NCI-H146 treated with DMSO at 0.1 percent for 48 hours (cell line): Measurements from ENCODE around the gene COG7.
"Not testable (repeated sequence)": the region's sequence is repeated elsewhere in the genome, so short reads cannot be mapped to it uniquely, and the experiment has no call there.

Experiments
- DNase-seq: peaks from one replicate; lab custom pipeline; 2025; ENCODE audit not compliant: unreplicated experiment; lab: John Stamatoyannopoulos, UW

The COG7 gene

DNA sequence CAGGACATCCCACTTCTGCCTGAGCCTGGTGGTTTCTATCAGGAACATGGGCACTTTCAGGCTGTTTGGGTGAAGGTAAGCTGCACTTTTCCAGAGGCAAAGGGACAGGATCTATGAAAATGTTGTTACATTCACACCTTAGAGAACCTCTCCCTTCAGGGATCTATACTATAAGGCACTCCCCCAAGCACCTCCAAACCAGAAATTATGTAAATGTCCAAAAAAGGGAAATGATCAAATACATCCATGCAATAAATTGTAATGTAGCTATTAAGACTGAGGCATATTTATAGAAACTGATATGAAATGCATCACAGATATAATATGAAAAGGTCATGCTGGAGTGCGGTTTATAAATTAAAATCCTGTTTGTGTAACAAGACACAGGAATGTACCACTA lies 23.3 kb upstream of the COG7 start:
- DNase-seq: no peak

GRCh38 chr16:23469814-23470213 lies 16.8 kb upstream of the COG7 start:
- no peak for DNase-seq

GRCh38 chr16:23466162-23466885 lies 13.3 kb upstream of the COG7 start:
- DNase-seq: no peak

DNA sequence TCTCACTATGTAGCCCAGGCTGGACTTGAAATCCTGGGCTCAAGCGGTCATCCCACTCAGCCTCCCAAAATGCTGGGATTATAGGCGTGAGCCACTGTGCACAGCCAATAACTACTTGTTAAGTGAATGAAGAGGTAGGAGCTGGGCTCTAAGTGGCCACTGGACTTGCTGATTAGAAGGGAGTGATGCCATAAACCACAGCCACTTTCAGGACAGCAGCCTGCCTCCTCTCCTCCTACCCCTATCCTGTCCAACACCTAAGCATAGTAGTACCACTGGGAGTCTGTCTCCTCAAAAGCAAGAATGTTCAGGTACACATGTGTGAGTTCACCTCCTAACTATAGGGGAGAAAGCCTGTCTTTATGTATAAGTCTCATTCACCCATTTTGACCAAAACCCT lies 12.2 kb upstream of the COG7 start:
- DNase-seq: no peak

DNA sequence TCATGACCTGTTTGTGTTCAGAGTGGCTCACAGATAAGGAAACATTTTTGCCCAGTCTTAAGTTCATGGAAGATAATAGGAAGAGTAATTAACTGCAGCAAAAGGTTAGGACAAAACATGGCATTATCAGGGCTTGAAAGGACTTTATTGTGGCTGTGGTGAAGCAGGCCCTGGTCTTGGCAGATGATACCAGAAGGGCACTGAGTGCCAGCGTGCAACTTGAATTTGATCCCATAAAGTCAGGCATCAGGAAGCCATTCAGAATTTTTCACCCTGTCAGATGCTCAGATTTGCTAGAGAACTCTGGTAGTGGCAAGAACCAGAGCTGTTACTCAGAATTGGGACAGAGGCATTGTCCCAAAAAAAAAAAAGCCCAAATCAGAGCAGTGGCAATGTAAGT lies 11.2 kb upstream of the COG7 start:
- DNase-seq: no peak

DNA sequence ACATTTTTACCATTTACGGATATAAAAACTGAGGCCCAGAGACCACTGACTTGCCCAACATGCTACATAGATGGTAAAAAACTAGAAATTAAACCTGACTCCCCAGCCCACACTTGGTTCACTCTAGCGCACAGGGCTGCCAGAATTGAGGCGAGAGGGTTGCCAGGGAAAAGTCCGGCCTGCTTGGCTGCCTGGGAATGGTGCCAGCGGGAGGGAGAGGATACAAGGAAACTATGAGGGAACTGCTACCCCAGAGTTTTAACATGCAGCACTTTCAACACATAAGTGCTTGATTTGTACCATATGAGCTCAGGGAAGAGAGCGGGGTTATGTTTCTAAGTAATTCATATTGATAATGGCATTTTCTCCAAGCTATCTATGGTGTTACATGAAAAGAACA lies 10.0 kb upstream of the COG7 start:
- DNase-seq: not testable (repeated sequence)

GRCh38 chr16:23453338-23454052 lies 506 bp upstream of the COG7 start:
- DNase-seq: no peak

DNA sequence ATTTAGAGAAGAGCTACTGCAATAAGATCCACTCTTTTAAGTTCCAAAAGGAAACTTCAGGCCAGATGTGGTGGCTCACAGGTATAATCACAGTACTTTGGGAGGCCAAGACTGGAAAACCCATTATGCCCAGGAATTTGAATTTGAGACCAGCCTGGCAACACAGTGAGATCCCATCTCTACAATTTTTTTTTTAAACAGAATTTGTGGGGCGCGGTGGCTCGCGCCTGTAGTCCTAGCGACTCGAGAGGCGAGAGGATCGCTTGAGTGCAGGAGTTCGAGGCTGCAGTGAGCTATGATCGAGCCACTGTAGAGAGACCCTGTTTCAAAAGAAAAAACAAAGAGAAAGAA lies 793 bp downstream of the COG7 start:
- DNase-seq: no peak

- no peak for DNase-seq
Measured at GRCh38 chr16:23448392-23448791, 4.6 kb downstream of the COG7 start.

GRCh38 chr16:23437542-23437941 lies 15.4 kb downstream of the COG7 start:
- not testable (repeated sequence) for DNase-seq

- DNase-seq: no peak
Measured at GRCh38 chr16:23436951-23437350, 16.0 kb downstream of the COG7 start.

DNA sequence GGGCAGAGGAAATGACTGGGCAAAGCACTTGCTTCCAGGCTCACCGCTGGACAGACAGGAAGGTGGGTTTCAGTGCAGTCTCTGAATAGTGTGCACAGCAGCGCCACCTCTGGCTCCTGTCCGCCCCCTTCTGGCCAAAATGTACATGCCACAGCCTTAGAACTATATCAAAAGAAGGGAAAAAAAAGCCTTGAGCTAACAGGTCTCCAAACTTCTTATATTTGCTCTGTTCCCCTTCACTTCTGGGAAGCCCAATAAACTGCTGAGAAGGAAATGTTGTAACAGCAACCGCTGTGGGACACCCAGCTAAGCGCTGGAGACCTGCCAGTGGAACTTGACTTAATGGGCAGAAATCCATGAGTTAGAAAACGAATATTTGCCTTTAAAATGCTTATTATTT lies 17.5 kb downstream of the COG7 start:
- peak; percentile 57 for DNase-seq

- DNase-seq: peak; percentile 58
Measured at GRCh38 chr16:23434380-23434779, 18.6 kb downstream of the COG7 start.

DNA sequence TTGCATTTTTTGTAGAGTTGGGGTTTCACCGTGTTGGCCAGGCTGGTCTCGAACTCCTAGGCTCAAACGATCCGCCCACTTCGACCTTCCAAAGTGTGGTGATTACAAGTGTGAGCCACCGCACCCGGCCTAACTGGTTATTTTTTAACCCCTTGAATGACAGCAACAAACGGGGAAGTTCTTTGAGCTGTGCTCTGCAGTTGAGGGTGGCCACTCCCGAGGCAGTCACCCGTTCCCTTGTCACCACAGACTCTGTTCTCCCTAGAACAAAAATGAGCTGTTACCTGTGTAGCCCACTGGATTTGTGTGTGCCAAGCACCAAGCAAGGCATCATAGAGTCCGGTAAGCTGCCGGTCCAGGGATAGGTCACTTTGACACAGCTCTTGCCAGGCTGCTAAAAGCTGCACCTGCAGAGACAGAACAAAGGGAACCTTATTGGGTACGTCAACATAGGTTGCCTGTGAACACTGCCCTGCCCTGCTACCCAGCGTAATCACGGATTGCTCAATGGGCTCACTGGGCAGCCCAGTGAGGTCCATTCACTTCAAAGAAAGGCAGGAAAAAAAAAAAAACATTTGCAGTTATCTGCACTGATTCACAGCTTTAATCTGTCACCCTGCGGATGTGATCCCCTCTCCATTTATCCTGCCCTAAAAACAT lies 19.6 kb downstream of the COG7 start:
- DNase-seq: no peak

- no peak for DNase-seq
Measured at GRCh38 chr16:23432176-23433128, 20.5 kb downstream of the COG7 start.

DNA sequence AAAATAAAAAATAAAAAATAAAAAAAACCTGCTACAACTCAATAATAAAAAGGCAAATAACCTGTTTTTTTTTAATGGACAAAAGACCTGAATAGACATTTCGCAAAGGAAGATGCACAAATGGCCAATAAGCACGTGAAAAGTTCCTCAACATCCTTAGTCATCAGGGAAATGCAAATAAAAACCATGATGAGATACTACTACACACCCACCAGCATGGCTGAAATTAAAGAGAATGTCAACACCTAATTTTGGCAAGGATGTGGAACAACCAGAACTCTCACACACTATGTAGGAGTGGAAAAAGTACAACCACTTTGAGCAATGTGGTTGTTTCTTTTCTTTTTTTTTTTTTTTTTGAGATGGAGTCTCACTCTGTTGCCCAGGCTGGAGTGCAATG lies 24.6 kb downstream of the COG7 start:
- DNase-seq: no peak

DNA sequence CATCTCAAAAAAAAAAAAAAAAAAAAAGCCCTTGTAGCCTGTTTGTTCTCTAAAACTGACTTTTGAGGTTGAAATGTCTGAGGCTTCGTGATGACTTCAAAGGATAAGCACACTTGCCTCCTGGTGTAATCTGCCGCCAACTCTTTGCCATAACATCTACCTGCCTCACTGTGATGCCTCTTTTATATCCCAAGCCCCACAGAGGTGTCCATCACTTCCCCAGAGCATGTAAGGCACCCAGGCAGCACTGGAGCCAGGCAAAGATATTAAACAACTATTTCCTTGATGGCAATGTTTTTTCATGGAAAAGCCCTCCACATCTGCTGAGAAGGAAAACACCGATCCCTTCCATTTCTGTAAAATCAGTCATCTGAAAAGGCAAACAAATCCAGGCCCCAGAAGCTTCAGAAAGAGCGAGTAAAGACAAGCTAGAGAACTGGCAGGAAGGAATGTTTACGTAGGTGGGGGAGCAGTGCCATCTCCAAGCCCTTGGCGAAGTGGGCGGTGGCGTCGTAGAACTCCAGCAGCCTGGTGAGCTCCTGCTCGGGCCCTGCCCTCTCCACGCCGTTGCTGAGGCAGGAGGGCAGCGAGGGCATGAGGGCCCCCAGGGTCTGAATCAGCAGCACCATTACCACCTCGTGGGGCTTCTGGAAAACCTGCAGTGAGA lies 28.6 kb downstream of the COG7 start:
- DNase-seq: peak; percentile 8

GRCh38 chr16:23423496-23424049 lies 29.4 kb downstream of the COG7 start:
- peak; percentile 27 for DNase-seq

DNA sequence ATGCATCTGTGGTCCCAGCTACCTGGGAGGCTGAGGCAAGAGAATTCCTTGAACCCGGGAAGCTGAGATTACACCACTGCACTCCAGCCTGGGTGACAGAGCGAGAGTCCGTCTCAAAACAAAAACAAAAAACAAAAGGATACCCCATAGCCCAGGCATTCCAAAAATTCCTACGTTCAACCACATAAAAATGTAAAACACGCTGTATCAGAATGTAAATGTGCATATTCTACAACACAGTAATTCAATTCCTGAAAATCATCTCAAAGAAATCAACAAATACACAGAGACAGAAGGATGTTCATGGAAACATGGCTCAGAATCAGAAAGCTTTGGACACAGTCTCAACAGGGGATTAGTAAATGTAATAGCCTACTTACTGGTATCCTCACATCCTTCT lies 33.0 kb downstream of the COG7 start:
- DNase-seq: no peak

DNA sequence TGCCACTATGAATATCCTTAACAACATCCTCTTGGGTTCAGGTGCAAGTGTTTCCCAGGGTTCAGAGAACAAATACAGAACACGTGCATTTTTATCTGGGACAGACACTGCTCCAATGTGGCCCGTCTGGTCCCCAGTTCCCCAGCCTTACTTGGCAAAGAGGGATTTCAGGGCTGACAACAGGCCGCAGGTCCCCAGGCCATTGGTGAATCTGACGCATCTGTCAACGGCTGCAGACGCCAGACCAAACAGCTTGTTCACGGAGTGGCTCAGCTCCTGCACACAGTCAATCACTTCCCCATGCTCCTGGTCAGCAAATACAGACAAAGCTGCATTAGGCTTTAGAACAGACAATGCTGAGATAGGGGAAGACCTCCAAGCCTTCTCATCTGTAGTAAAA lies 36.2 kb downstream of the COG7 start:
- DNase-seq: no peak
